Middle frontal gyrus (tissue), 1 donor: ENCODE data around the gene C1orf232.

Source experiments
- DNase-seq: peaks from one replicate; pipeline ENCODE4 v3.0.0-alpha.2; 2015; ENCODE audit warnings: low spot score; ENCODE audit errors: extremely low spot score

The C1orf232 gene

DNA sequence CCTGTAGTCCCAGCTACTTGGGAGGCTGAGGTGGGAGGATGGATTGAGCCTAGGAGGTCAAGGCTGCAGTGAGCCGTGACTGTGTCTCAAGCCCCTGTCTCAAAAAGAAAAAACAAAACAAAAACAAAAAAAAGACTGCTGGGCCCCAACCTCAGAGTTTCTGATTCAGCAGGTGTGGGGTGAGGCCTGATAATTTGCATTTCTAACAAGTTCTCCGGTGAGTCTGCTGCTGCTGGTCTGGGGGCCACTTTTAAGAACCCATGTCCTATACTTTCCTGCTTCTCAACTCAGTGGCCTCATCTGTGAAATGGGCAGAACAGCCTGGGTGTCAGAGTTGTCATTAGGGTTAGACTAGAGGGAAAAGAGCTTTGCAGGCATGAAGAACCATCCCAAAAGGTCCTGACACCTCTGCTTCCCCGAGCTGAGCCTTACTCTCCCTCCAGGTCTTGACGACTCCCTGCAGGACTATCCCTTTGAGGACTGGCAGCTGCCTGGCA, 11.3 kb upstream of the C1orf232 start:
- no peak for DNase-seq

DNA sequence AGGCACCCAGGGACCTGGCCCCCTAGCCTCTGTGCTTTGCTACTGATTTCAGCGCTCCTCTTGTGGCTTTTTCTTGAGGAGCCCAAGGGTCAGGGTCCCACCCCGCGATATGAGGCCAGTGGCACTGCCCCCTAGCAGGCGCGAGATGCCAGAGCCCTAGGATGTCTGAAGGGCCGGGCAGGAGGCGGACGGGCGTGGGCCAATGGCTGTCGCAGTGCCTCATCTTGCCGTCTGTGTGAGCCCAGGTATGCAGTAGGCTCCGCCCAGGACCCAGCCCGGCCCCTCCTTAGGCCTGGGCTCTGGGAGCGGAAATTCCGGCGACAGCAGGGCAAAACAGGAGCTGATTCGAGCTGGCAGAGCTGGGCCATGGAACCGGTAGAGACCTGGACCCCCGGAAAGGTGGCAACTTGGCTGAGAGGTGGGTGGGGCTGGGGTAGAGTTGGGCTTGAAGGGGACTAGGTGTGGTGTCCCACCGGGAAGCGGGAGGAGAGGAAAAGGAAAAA, 8.5 kb upstream of the C1orf232 start, which contains the start of gene CNKSR1:
TSS of gene CNKSR1 (plus strand) at position 310 of the 503 bp plus-strand sequence. CDS start at position 367, 57 bp downstream.
- DNase-seq, result no peak

DNA sequence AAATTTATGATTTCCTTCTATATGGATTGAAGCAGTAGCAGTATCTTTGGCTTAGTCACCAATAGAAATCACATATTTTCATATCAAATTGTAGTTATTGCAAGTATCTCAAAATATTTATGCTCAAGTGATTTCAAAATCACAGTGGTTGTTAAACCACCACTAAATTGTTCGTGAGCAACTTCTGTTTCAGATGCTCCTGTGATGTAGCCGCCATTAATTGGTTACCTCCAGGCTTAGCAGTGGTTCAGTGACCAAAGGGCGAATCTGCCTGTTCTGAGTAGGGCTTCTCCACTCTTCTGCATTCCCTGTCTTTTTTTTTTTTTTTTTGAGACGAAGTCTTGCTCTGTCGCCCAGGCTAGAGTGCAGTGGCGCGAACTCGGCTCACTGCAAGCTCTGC, 6.6 kb upstream of the C1orf232 start:
- no peak for DNase-seq

DNA sequence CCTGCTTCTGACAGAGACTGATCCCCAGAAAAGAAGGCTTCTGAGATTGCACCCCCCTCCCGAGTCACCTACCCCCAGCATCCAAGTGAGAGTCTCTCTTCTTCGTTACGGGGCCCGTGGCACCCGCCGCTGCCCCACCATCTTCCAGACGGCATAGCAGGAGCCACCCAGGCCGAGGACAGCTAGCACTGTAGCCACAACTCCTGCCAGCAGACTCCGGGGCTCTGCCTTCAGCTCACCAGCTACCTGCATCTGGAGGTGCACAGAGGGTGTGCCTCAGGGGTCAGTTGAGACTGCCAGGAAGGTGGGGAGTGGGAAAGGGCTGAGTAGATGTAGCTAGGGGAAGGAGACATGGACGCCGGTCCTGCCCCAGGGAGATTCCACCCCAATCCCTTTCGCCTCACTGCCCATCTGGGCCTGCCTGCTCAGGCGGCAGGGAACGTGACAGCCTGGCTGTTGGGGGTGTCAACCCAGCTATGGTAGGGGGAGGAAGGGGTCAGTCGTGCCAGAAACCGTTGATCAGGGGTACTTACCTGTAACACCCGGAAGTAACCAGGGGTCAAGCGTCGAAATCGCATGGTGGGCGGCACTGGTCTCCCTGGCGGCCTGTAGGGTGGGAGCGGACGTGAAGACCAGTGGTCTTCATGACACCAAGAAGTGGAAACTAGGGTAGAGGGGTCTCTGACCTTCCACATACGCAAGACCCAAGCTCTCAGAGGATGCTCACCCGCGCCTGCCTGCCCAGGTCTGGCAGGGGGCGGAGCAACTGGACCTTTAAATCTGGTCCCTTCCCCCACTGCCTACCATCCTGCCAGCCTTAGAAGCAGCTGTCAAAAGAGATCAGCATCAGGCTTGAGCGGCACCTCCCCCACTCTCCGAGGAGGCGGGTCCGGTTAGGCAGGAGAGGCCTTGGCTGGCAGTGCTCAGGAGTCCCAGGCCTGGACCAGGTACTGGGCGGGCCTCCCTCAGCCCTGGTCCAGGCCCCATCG, 2.6 kb upstream of the C1orf232 start, which contains the start of gene ZNF593OS:
TSS of gene ZNF593OS (minus strand) at position 749 of the 989 bp plus-strand sequence. CDS start at position 578, 171 bp downstream.
- no peak for DNase-seq

DNA sequence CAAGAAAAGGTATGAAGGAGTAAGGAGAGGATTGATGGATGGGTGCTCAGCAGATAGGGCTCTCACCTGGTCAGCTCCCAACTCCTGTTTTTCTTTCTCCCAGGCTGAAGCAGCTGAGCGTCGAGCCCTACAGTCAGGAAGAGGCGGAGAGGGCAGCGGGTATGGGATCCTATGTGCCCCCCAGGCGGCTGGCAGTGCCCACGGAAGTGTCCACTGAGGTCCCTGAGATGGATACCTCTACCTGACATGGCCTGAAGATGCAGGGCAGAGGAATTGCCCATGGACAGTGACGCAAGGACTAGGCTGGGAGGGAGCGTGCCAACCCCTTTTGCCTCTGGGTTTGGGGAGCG, 1.7 kb upstream of the C1orf232 start:
- DNase-seq, result no peak

DNA sequence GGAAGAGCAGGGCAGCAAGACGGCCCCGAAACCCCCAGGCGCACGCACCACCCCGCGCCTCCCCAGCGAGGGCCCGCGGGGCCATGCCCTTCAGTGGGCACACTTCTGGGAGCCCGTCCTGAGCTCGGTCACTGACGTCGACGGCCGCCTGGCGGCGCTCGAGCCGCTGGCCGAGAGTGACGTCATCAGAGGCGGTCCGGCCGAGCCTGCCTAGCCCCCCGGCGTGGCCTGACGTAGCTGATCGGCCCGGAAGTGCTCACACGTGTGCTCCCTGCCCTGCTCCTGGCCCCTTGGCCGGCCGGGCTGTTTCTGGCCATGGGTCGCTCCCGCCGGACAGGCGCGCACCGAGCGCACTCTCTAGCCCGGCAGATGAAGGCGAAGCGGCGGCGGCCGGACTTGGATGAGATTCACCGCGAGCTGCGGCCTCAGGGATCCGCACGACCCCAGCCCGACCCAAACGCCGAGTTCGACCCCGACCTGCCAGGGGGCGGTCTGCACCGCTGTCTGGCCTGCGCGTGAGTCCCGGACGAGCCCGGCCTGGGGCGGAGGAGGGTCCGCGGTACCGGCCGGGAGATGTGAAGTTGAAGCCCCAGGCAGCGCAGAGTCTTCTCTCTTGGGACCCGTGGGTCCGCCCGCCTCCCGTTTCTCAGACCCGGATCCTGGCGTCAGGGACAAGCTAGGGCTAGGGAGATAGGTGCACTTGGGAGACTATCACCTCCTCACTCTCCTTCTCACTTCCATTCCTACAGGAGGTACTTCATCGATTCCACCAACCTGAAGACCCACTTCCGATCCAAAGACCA, 1.1 kb upstream of the C1orf232 start, which contains the start of gene ZNF593:
TSS of gene ZNF593 (plus strand) at position 240 of the 803 bp plus-strand sequence. CDS start at position 316, 76 bp downstream.
- peak; percentile 88 for DNase-seq

DNA sequence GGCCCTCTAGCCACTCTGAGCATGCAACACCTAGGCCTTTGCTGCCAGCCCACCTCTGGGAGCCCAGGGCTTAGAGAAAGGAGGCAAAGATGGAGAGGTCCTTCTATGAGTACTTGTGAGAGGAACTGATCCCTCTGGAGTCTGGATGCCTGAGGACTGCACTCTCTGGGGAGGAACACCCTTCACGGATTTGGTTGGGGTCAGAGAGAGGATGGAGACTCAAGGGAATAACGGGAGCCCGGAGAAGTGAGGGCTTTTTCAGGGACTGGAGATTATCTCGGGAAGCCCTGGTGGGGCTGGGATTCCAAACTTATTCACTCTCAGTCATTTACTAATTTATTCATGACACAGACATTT, 413 bp upstream of the C1orf232 start:
- no peak for DNase-seq

DNA sequence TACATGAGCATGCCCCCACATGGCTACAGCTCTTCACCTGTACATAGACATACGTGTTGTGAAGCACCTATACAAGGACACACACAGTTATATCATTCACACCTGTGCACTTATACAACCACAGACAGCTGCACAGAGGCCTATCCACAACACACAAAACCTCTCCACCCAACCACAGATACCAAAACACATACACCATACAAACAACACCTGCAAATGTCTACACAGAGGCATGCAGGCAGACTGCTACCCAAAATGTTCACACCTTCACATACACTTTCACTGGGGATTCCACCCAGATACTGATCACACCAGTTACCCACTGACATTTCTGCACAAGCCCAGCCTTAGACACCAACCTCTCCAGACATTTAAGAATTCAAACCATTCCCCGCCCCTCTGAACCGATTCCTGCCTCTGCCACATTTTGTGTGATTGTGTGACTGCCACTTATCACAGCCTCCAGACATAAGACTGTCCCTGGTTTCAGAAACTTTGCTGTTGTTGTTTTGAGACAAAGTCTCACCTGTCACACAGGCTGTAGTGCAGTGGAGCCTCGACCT, 2.0 kb downstream of the C1orf232 start:
- no peak for DNase-seq

DNA sequence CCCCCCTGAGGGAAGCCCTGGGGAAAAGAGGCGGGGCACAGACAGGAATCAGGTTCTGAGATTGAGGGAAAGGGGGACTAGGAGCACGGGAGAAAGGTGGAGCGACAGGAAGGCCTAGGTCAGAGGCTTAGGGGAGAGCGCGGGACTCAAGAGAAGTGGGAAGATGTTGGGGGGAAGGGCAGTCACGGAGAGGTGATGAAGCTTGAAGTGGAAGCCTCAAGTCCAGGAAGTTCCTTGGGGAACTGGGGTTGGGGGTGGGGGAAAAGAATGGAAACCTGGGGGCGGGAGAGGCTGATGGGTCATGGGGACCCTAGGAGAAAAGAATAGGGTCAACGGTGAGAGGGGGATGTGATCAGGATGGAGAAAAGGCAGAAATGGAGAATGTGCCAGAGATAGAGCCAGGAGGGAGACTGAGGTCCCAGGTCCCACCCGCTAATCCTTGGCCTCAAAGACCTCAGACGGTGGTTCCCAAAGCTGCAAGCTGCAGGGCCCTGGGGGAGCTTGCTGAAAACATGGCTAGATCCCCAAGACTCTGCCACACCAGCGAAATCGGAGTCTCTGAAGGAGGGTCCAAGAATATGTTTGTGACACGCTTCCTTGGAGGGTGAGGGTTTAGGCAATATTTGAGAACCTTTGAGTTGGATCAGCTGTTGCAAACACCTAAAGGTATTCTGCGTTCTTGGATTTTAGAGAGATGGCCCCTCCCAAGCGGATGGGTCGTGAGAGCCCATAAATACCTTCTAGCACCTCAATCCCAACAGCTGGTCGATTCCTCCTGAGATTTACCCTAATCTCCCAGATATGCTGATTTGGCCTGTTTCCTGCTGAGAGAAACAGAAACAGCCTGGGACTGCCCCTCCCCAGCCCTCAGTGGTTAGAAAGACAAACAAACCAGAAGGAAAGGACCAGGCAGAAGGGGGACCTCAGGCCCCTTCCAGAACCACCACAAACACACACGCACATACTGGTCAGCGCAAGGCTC, 3.6 kb downstream of the C1orf232 start:
- DNase-seq, result no peak

DNA sequence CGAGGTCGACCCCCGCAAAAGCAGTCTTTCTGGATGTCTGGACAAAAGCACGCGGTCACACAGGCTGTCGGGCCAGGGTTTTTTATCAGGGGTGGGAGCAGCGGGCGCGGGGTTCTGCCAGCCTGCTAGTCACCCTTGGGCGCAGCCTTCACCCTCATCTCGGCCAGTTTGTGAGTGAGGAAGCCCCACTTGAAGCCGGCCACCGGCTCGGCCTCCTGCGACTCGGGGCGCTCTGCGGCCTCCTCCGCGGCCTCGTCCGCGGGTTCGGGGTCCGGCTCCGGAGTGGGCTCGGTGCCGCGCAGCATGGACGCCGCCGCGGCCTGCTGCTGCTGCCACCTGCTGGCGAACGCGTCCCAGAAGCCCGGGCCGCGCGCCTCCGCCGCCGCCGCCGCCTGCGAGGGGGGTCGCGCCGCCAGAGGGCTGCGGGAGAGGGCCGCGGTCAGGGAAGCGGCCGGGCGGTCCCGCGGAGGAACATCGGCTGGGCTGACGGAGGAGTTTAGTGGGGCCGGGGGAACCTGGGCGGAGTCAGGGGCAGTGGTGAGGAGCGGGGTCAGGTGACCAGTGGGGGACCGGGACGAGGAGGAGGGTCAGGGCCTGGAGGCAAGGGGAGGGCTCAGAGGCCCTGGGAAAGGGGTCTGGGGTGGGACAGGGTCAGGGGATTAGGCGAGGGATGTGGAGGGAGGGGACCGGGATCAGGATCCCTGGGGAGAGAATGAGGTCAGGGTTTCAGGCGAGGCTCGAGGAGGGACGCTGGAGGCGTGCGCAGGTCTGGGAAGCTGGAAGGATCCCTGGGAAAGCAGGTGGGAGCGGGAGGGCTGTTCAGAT, 4.5 kb downstream of the C1orf232 start:
- DNase-seq, result no peak

DNA sequence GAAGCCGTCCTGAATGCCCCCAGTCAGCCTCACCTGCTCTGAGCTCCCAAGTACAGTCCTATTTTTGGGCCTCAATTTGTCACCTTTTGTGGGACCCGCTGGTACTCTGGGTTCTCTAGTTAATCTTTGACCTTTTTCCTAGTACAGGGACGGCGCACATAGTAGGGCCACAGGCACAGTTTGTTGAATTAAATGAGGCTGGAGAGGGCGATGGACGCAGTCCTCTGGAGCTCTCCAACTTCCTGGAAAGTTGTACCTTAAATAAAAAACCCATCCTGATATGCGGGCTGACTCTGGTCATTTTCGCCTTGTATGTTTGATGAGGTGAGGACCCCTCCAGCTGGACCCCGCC, 5.1 kb downstream of the C1orf232 start:
- no peak for DNase-seq

DNA sequence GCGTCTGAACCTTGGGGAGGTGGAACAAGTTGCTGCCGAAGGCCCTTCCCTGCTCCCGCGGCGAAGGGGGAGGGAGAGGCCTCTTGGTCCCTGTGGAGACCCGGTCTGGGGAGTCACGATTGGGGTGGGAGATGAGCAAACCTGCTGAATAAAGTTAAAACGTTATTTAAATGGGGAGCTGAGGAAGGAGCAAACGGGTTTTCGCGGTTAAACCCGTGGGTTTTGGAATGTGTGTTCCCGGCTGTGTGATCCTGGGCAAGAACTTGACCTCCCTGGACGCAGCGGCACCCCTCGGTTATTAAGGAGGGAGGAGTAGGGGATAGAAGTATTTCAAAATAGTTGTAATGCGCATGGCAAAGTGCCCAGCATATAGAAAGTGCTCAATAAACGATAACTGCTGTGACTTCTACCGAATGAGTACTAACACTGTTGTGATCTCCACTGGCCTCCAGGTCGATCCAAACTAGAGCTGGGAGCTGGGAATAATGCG, 6.5 kb downstream of the C1orf232 start:
- DNase-seq, result no peak

DNA sequence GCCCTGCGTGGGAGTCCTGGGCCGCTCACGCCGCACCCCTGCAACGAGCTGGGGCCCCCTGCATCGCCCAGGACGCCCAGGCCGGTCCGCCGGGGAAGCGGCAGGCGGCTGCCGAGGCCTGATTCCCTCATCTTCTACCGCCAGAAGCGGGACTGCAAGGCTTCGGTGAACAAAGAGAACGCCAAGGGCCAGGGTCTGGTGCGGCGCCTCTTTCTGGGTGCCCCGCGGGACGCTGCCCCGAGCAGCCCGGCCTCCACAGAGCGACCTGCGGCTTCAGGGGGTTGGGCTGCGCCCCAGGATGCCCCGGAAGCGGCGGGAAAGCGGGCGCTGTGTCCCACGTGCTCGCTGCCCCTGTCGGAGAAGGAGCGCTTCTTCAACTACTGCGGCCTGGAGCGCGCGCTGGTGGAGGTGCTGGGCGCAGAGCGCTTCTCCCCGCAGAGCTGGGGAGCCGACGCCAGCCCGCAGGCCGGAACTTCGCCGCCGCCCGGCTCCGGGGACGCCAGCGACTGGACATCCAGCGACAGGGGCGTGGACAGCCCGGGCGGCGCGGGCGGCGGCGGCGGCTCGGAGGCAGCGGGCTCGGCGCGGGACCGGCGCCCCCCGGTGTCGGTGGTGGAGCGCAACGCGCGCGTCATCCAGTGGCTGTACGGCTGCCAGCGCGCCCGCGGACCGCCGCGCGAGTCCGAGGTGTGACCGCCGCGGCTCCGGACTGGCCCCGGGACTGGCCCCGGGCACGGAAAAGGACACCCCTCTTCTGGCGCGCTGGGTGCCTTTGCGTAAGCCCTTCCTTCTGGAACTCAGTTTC, 7.1 kb downstream of the C1orf232 start:
- no peak for DNase-seq

DNA sequence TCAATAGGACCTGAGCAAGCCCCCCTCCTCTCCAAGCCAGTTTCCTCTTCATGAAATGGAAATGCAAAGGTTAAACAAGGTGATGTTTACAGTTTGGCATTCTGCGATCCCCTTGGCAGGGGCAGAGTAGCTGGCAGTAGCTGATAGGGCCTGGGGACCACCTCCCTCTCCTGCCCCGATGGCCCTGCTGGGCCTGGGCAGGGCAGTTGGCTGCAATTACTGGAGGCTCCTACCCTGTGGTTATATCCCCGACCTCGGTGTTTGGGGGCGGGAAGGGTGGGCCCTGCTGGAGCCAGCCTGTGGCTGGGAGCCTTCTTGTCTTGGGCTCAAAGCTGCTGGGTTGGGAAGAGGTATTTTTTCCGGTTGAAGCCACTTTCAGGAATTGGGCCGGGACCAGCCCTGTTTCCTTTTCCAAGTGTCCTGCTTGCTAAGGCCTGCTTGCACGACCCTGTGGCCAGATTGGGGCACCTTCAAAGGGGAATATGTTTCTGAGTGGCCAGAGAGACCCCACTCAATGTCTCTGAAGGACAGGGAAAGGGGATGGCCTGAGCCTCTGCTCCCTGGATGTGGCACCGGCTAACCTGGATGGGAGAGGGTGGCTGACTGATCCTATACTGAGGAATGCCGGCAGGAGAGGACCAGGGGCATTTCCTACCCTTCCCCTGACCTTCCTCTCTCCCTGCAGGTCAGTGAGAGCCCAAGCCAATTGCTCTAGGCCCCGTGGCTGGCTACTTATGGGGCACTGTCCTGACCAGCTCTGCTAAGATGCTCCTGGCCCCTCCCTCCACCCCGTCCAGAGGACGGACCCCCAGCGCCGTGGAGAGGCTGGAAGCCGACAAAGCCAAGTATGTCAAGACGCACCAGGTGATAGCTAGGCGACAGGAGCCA, 8.0 kb downstream of the C1orf232 start:
- no peak for DNase-seq

DNA sequence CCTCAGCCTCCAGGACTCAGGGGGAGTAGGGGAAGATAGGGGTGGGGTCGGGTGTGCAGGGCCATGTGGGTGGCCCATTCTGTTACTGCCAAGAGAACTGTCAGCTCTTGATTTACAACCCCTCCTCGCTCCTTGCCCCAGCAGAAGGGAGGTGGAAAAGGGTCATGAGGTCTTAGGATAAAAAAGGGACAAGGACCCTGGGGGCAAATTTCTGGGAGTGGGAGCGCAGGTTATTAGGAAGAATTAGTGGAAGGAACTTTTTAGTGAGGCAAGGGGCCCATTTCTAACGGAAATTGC, 9.1 kb downstream of the C1orf232 start:
- DNase-seq, result no peak

DNA sequence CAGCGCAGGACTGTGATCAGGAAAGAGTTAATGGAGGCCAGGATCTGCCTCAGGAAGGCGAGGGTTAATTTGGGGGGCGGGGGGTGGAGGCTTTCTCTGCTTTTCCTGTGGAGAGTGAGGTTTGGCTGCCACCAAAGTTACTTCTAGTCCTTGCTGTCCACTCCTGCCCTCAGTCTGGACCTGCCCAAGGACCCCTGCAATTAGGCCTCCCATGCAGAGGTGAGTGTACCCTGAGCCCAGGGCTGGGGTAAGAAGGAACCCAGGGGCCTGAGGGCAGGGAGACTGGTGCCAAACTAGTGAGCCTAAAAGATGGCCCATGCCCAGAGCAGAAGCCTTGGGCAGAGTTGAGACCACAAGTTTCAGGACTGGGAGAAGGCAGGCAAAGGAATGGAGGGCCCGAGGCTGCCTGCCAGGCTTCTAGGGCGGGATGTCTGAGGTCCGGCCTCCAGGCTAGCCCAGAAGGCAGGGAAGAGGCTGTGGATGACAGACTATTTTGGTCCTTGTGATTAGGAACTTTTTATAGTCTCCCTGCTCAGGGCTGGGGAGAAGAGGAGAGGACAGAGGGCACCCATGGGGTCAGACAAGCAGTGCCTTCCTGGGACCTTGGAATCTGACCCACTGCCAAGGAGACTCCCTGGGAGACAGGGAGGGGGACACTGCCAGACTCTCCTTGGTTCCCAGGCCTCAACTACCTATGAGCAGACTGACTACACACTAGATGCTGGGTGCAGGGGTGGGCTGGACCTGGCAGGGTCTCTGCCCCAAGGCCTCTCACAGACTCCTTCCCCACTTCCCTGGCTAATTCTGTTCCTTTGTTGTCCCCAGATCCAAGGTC, 9.6 kb downstream of the C1orf232 start, which contains the start of gene FAM110D:
TSS of gene FAM110D (plus strand) at position 172 of the 835 bp plus-strand sequence. CDS start 2,213 bp downstream, outside the sequence.
- DNase-seq, result no peak
